GM19395 (cell line): ENCODE data around the gene ZNF638.
A peak's percentile ranks its signal among the peaks of the same experiment; 100 is the strongest.

Experiments
- ATAC-seq: cut with Tn5 transposase; IDR thresholded peaks from one replicate; pipeline ENCODE4 v1.9.1; 2021; ENCODE audit warnings: mild to moderate bottlenecking, moderate library complexity; ENCODE audit not compliant: unreplicated experiment

Gene ZNF638

GRCh38 chr2:71336384-71336783, 4.8 kb downstream of the ZNF638 start:
- no peak for ATAC-seq

GRCh38 chr2:71336802-71337201, 5.2 kb downstream of the ZNF638 start:
- ATAC-seq: no peak

GRCh38 chr2:71337776-71338175, 6.2 kb downstream of the ZNF638 start:
- ATAC-seq: no peak

- ATAC-seq: no peak
Observed at GRCh38 chr2:71339685-71340084, 8.1 kb downstream of the ZNF638 start.

- no peak for ATAC-seq
Observed at GRCh38 chr2:71340176-71340575, 8.6 kb downstream of the ZNF638 start.

GRCh38 chr2:71341645-71342044, 10.1 kb downstream of the ZNF638 start:
- no peak for ATAC-seq

GRCh38 chr2:71346065-71346464, 14.5 kb downstream of the ZNF638 start:
- ATAC-seq: no peak

- no peak for ATAC-seq
Observed at GRCh38 chr2:71347517-71347916, 15.9 kb downstream of the ZNF638 start.

- ATAC-seq: no peak
Observed at GRCh38 chr2:71348302-71348701, 16.7 kb downstream of the ZNF638 start.

- peak; percentile 83 for ATAC-seq
Observed at GRCh38 chr2:71353248-71353647, 21.7 kb downstream of the ZNF638 start.

- ATAC-seq: no peak
Observed at GRCh38 chr2:71358931-71359671, 27.5 kb downstream of the ZNF638 start.

GRCh38 chr2:71360434-71360975, 28.9 kb downstream of the ZNF638 start:
- ATAC-seq: no peak

GRCh38 chr2:71361631-71362030, 30.0 kb downstream of the ZNF638 start:
- ATAC-seq: no peak

GRCh38 chr2:71362447-71362846, 30.9 kb downstream of the ZNF638 start:
- no peak for ATAC-seq

GRCh38 chr2:71370015-71370414, 38.4 kb downstream of the ZNF638 start:
- no peak for ATAC-seq

GRCh38 chr2:71372042-71372441, 40.5 kb downstream of the ZNF638 start:
- ATAC-seq: no peak

GRCh38 chr2:71379086-71379485, 47.5 kb downstream of the ZNF638 start:
- no peak for ATAC-seq

GRCh38 chr2:71380665-71381064, 49.1 kb downstream of the ZNF638 start:
- no peak for ATAC-seq

- no peak for ATAC-seq
Observed at GRCh38 chr2:71385012-71385411, 53.4 kb downstream of the ZNF638 start.

- no peak for ATAC-seq
Observed at GRCh38 chr2:71388214-71388613, 56.6 kb downstream of the ZNF638 start.

- no peak for ATAC-seq
Observed at GRCh38 chr2:71389384-71390072, 57.9 kb downstream of the ZNF638 start.

- no peak for ATAC-seq
Observed at GRCh38 chr2:71393216-71393615, 61.6 kb downstream of the ZNF638 start.
